Ammon's horn (tissue), 1 donor: Measurements from ENCODE around the gene GRID1.

Experiments
- DNase-seq: peaks from one replicate; pipeline ENCODE4 v3.0.0-alpha.2; 2016; ENCODE audit warnings: low spot score

GRID1 gene

DNA sequence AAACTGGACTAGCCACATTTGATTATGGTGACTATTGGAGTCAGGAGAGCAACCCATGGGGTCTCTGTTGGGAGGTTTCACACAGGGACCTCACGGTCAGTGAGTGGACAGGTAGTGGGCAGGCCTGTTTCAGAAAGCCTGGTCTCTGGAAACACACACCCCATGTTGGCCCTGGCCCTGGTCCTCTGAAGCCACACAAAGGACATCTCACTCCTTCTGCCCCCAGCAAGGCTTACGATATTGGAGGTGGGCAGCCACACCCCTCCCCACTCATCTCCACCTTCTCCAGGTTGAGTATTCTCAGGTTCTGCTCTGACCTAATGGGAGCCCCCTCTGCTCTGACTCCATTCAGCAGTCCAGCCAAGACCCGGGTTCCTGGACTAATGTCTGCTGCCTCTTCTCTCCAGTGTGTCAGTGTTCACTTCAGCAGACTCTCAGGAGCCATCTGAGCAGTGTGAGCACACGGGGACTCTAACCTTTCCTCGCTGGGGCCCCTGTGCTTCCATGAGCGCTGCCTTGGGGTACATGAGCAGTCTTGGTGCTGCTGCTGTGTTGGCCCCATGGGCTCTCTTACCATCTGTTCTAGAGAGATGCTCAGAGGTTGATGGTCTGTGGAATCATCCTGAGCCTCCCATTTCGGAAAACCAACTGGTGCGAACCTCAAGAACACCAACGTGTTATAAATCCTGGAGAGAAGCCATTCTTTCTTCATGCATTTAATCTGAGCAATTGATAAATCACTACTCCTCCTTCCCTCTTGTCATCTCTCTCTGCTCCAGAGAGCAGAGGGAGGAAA is 748.6 kb downstream of the GRID1 start:
- no peak for DNase-seq

- no peak for DNase-seq
Observed at GRCh38 chr10:85615556-85615955, 751.0 kb downstream of the GRID1 start.

- DNase-seq: no peak
Observed at GRCh38 chr10:85614981-85615380, 751.6 kb downstream of the GRID1 start.

DNA sequence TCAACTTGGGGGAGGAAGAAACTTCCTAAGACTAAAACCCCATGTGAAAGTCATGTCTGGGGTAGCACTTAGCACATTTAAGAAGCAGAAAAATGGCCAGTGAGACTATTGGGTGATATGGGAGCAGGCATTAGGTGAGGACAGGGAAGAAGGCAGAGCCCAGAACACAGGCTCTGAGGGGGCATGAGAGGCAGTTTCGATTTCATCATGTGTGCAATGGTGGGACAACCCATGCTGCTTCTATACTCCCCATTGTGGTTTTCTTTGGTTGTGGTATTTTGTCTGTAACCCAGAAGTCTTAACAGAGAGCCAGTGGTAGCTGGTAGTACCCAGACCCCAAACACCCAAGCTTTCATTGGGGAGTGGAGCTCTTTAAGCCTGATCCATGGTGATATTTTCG is 752.0 kb downstream of the GRID1 start:
- DNase-seq: no peak

DNA sequence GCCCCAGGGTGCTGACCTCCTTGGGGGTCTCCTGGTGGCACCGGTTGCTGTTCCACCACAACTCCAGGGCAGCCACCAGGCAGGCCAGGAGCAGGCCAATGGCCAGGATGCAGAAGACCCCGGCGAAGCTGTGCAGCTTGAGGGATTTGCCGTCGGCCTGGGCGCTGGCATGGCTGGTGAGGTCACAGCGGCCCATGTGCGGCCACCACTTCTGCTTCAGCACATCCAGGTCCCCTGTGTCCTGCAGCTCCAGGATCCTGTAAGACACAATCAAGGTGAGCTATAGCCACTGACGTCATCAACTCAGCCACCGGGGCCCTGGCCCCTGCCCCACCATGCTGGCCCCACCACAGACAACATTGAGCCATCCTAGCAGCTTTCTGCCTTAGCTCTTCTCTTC is 753.2 kb downstream of the GRID1 start:
- DNase-seq: no peak

GRCh38 chr10:85612833-85613232 is 753.8 kb downstream of the GRID1 start:
- no peak for DNase-seq

DNA sequence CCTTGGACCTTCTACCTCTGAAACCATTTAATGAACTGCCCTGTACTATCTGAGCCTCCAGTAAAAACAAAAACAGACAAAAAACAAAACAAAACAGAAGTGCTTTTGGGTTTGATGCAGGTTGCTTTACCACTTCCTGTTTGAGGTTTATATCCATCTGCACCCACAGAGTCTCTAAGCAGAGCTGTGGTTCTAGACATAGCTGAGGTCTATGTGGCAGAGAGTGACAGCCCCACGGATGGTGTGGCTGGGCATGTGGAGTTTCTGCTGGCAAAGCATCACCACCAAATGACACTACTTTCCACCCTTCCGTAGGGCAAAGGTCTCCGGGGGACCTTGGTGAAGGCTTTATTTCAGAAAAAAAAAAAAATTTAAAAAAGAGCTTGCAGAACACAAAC is 754.2 kb downstream of the GRID1 start:
- no peak for DNase-seq

DNA sequence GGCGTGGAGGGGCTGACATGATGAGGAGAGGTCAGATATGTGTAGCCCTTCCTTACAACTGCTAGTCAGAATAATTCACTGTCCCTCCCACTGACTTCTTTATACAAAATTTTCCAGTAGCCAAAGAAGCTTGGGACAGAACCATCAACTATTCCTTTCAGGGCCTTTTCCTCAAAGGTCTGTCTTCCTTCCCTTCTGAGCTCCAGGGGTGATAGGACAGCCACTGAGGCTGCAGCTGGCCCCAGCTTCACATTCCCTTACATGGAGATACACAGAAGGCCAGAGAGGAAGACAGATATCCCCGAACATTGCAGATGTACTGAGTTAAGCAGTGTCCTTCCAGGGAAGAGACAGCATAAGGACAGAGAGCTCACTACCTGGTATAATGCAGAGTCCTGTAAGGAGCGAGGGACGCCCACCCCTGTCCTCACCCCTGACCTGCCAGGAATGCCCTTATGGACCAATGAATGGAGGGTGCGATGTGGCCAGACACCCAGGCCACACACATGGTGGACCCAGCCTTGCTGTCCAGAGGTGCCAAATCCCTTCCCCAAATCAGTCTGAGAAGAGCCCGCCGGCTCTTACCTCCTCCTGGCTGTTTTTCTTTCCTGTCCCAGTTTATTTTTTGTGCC is 754.7 kb downstream of the GRID1 start:
- no peak for DNase-seq

DNA sequence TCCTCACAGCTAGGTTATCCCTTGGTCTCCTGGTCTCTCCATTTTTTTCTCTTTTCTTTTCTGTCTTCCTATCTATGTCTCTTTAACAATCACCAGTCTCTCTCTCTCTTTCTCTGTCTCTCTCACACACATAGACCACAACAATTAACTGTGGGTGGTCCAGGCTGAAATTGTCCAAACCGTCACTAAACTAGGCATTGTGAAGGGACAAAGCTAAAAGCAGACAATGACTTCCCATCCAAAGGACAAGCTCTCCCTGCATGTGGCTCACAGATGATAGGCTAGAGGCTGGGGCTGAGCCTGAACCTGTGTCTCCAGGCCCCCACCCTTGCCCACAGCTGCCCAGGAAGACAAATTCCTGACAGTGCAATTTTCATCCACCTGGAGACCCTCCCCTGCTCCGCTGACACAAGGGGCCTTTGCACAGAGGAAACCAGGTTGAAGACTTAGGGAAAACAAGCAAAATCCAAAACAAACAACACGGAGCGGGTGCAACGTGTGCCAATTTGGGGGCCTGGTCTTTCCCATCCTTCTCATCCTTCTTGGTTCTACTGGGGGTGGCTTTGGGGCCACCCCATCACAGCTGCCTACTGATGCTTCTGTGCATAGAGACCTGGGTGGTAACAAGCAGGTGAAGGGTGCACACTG is 755.4 kb downstream of the GRID1 start:
- no peak for DNase-seq

DNA sequence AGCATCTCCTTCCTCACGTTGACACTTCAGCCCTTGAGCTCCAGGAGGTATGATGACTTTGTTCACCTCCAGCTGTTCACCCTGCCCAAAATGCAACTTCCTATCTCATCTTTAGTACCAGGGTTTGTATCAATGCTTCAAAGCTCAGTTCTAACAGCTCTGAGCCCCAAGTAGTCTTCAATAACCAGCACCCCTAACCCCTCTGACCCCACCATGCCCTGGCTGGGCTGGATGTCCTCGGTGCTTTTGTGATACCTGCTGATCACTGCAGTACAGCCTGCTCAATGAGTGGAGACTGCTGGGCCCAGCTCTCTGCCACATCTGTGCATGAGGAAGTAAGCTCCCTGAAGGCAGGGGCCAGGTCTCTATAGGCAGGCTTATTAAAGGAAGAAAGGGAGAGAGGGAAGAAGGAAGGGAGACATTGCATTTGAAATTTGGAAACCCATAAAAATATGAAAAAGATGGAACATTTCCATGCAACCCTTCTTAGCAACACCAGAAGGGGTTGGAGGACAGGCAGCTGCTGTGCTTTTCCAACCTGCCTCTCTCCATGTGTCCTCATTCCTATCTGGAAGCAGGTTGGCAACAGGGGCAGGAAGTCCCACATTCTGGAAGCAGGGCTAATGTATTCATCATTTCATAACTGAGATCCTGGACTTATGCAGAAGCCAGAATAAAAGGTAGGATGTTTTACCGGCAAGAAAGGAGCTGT is 756.1 kb downstream of the GRID1 start:
- peak; percentile 25 for DNase-seq

DNA sequence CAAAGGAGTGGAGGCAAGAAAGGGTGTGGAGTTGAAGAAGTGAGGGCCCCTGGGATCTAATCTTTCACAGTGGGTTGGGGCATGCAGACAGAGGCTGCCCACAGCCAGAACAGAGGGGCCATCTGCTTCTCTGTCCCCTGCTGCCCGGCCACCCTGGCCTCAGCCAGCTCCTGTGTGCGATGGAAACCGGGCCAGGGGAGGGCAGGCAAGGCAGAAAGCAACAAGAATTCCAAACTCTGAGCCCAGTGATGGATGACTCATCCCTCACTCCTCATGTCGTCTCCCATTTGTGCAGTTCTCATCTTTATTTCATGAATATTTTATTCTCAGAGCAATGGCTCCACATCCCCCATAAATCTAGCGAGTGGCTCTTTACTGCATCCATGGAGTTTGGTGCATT is 757.1 kb downstream of the GRID1 start:
- no peak for DNase-seq

DNA sequence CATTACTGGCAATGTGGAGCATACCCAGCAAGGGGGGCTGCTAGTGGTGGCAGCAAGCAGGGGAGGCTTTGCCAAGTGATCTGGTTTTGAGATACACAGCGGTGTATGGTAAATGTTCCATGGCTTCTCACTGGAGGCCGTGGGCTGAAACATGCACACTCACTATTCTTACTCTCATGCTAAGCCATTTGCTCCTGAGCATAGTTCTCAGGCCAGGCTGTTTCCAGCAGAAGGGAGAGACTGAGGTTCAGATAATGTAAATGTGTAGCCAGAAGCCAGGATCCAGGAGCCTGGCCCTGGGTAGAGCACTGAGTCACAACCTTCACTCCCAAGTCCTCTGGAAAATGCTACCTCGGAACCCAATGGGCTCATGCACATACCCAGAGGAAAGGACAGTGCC is 757.9 kb downstream of the GRID1 start:
- no peak for DNase-seq

- no peak for DNase-seq
Observed at GRCh38 chr10:85607043-85607695, 759.4 kb downstream of the GRID1 start.

GRCh38 chr10:85606401-85606800 is 760.2 kb downstream of the GRID1 start:
- DNase-seq: no peak

DNA sequence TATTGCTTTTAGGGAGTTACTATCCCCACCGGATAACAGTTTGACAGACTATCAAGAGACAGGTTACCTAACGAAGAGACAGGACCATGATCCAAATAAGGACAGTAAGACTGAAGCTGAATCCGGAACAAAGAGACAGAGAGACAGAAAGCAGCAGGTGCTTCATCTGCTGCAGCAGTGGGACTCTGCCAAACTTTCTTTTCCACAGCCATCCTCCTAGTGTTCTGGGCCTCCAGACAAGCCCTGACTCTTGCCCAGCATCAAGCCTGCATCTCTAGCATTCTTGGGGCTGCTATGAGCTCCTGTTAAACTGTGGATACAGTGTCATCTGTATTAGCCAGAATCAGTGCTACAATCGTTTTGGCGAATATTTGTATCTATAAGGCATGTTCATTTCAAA is 761.7 kb downstream of the GRID1 start:
- DNase-seq: no peak

DNA sequence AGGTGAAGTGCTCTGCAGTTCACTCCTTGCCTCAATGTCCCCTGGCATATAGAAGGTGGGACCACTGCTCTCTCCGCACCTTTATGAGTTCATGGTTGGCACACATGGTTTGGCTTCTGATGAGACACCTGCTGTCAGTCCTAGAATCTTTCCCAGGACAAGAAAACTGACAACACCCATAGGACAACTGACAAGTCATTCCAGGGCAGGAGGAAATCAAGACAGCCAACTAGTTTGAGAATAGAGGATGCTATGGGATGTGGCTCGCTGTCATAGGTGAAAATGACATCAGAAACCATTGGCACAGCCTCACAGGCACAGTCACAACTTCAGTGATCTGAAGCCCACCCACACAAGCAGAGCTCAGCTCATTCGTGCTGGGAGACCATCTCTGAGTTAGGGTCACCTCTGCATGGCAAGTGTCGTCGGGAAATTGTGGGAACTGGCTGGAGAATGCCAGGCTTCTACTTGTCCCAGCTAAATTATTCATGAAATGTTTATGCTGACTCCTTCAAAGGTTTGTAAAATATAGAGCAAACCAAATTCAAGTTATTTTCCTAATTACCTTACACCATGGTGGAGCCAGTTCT is 762.4 kb downstream of the GRID1 start:
- no peak for DNase-seq

GRCh38 chr10:85603151-85603940 is 763.2 kb downstream of the GRID1 start:
- no peak for DNase-seq

- DNase-seq: no peak
Observed at GRCh38 chr10:85602713-85603112, 763.9 kb downstream of the GRID1 start.

- no peak for DNase-seq
Observed at GRCh38 chr10:85602306-85602705, 764.3 kb downstream of the GRID1 start.

DNA sequence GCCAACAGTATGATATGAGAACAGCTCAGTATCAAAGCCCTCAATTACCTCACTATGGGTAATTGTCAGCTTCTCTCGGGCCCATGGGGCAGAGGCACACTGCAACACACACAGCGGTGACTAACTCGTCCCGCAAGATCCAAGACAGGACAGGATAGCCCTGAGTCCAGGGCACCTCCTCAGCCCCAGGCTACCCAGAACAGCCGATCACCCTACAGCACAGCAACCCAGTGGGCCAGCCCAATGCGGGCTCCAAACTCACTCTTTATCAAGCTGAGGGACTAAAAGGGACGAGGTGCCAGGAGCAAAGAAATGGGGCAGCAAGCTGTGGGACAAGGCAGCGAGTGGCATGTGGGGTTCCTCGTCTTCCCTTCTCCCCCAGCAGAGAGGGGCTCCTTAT is 765.1 kb downstream of the GRID1 start:
- DNase-seq: no peak

GRCh38 chr10:85600744-85601081 is 765.9 kb downstream of the GRID1 start:
- no peak for DNase-seq
